GM23338 (cell line): ENCODE data around the gene IGF2BP1. TPM values are rescaled to one million over a fixed set of nuclear protein-coding genes. Genes with fewer than 3 reads are reported as not detected.
A peak's percentile ranks its signal among the peaks of the same experiment; 100 is the strongest.

Experiments used
- ATAC-seq: fragments of 200-7000 bp; cut with Tn5 transposase; 3 replicates; pipeline ENCODE4 v1.9.1; 2020
- DNase-seq: peaks from one replicate; pipeline ENCODE4 v3.0.0-alpha.2; 2015; ENCODE audit warnings: low spot score
- H2AFZ ChIP-seq: fragments of 200-600 bp; sonication (generic); 2 replicates; pipeline ENCODE4 v1.8.0; 2016; ENCODE audit warnings: antibody characterized with exemption, mild to moderate bottlenecking, moderate library complexity
- H3F3A ChIP-seq: fragments of 200-600 bp; sonication (generic); replicated peaks from 2 replicates; pipeline ENCODE4 v1.8.0; 2017; ENCODE audit warnings: antibody characterized with exemption, mixed run types, low read depth
- H3K27ac ChIP-seq: fragments of 200-600 bp; sonication (generic); 2 replicates; pipeline ENCODE4 v1.6.1; 2016; ENCODE audit warnings: low read depth
- H3K27me3 ChIP-seq: fragments of 200-600 bp; sonication (generic); 2 replicates; pipeline ENCODE4 v1.8.0; 2016; ENCODE audit warnings: mild to moderate bottlenecking, mixed run types, moderate library complexity; ENCODE audit not compliant: insufficient read depth
- H3K36me3 ChIP-seq: fragments of 200-600 bp; sonication (generic); 2 replicates; pipeline ENCODE4 v1.8.0; 2016; ENCODE audit warnings: mild to moderate bottlenecking; ENCODE audit not compliant: insufficient read depth
- H3K4me1 ChIP-seq: fragments of 200-600 bp; sonication (generic); 2 replicates; pipeline ENCODE4 v1.8.0; 2016; ENCODE audit warnings: mild to moderate bottlenecking, moderate library complexity; ENCODE audit not compliant: insufficient read depth
- H3K4me2 ChIP-seq: fragments of 200-600 bp; sonication (generic); 2 replicates; pipeline ENCODE4 v1.7.1; 2017; ENCODE audit warnings: mixed run types
- H3K4me3 ChIP-seq: fragments of 200-600 bp; sonication (generic); 2 replicates; pipeline ENCODE4 v1.6.1; 2016; ENCODE audit warnings: mixed run types
- H3K79me2 ChIP-seq: fragments of 200-600 bp; sonication (generic); replicated peaks from 2 replicates; pipeline ENCODE4 v1.8.0; 2017; ENCODE audit warnings: mild to moderate bottlenecking; ENCODE audit not compliant: insufficient read depth
- H3K9me2 ChIP-seq: fragments of 200-600 bp; sonication (generic); 2 replicates; pipeline ENCODE4 v1.8.0; 2017; ENCODE audit not compliant: insufficient read depth
- H4K20me1 ChIP-seq: fragments of 200-600 bp; sonication (generic); replicated peaks from 2 replicates; pipeline ENCODE4 v1.8.0; 2017; ENCODE audit warnings: mild to moderate bottlenecking; ENCODE audit not compliant: insufficient read depth
- H3K27ac Mint-ChIP-seq: 2 replicates; pipeline ENCODE4 v1.8.0; 2020; ENCODE audit warnings: inconsistent platforms, mild to moderate bottlenecking, moderate library complexity, mixed read lengths
- H3K27me3 Mint-ChIP-seq: 3 replicates; pipeline ENCODE4 v1.8.0; 2022; ENCODE audit warnings: low read depth, mild to moderate bottlenecking, moderate library complexity, mixed read lengths, inconsistent platforms; ENCODE audit not compliant: insufficient read depth, poor library complexity
- H3K36me3 Mint-ChIP-seq: 3 replicates; pipeline ENCODE4 v1.8.0; 2021; ENCODE audit warnings: low read depth, mild to moderate bottlenecking, inconsistent platforms, moderate library complexity, mixed read lengths
- H3K4me1 Mint-ChIP-seq: 3 replicates; pipeline ENCODE4 v1.8.0; 2020; ENCODE audit warnings: mild to moderate bottlenecking, inconsistent platforms, mixed read lengths
- H3K4me3 Mint-ChIP-seq: 3 replicates; pipeline ENCODE4 v1.8.0; 2021; ENCODE audit warnings: moderate library complexity, mild to moderate bottlenecking, inconsistent platforms, mixed read lengths
- H3K9me3 Mint-ChIP-seq: 3 replicates; pipeline ENCODE4 v1.8.0; 2020; ENCODE audit warnings: moderate library complexity, mild to moderate bottlenecking, inconsistent platforms, mixed read lengths
- CREB1 ChIP-seq: fragments of 250-450 bp; sonication (Bioruptor Pico); IDR thresholded peaks from 2 replicates; pipeline ENCODE4 v1.5.0; 2020; ENCODE audit warnings: low read depth, mild to moderate bottlenecking, moderate library complexity
- EZH2 ChIP-seq: fragments of 200-600 bp; sonication (generic); IDR thresholded peaks from one replicate; pipeline ENCODE4 v1.8.0; 2017; ENCODE audit warnings: antibody characterized with exemption, mild to moderate bottlenecking, low read depth; ENCODE audit not compliant: unreplicated experiment
- EZH2phosphoT487 ChIP-seq: fragments of 200-600 bp; sonication (generic); IDR thresholded peaks from one replicate; pipeline ENCODE4 v1.8.1; 2018; ENCODE audit warnings: antibody characterized with exemption; ENCODE audit not compliant: unreplicated experiment
- JUNB ChIP-seq: IDR thresholded peaks from one replicate; pipeline ENCODE4 v1.6.1; 2016; ENCODE audit warnings: antibody characterized with exemption; ENCODE audit not compliant: unreplicated experiment
- NANOG ChIP-seq: IDR thresholded peaks from 2 replicates; pipeline ENCODE4 v1.6.1; 2016; ENCODE audit warnings: antibody characterized with exemption, borderline replicate concordance
- POLR2AphosphoS5 ChIP-seq: IDR thresholded peaks from 2 replicates; pipeline ENCODE4 v1.6.1; 2016; ENCODE audit warnings: antibody characterized with exemption, low read depth
- STAT1 ChIP-seq: IDR thresholded peaks from one replicate; pipeline ENCODE4 v1.6.1; 2016; ENCODE audit warnings: antibody characterized with exemption; ENCODE audit not compliant: unreplicated experiment
- ZNF114 ChIP-seq: fragments of 250-450 bp; sonication (Bioruptor Pico); IDR thresholded peaks from 2 replicates; pipeline ENCODE4 v1.5.0; 2020; ENCODE audit warnings: mild to moderate bottlenecking, moderate library complexity
- ZNF331 ChIP-seq: fragments of 250-450 bp; sonication (Bioruptor Pico); IDR thresholded peaks from 2 replicates; pipeline ENCODE4 v1.5.0; 2020; ENCODE audit warnings: low read depth, mild to moderate bottlenecking, moderate library complexity
- polyA plus RNA-seq: library from polyadenylated mRNA; unstranded; fragments of >200 nt; fragmentation: Nextera tagmentation; extraction: Ambion mirVana; gene quantifications from 2 replicates; pipeline ENCODE4 v1.2.1, GENCODE V29; 2016
- total RNA-seq: library from RNA; depleted of rRNA; stranded (reverse); fragments of >200 nt; shearing (Covaris generic); gene quantifications from 2 replicates; pipeline ENCODE4 v1.2.3, GENCODE V29; 2014
- TF ChIP-seq, protein P1 (sequence below), 2 experiments: fragments of 200-600 bp in 1 of 2; sonication (generic) in 1 of 2; conservative IDR thresholded peaks; 2 replicates each; pipeline versions ENCODE4 v1.5.1 to v1.6.1; 2016 to 2017; ENCODE audit warnings: antibody characterized with exemption in 2 of 2, low read depth in 2 of 2, mild to moderate bottlenecking in 2 of 2, moderate library complexity in 1 of 2
- TF ChIP-seq, protein P2 (sequence below): IDR thresholded peaks from 2 replicates; pipeline ENCODE4 v1.6.1; 2016; ENCODE audit warnings: antibody characterized with exemption
- TF ChIP-seq, protein P3 (sequence below): IDR thresholded peaks from one replicate; pipeline ENCODE4 v1.6.1; 2018; ENCODE audit warnings: antibody characterized with exemption; ENCODE audit not compliant: unreplicated experiment
- TF ChIP-seq, protein P4 (sequence below): fragments of 250-450 bp; sonication (Bioruptor Pico); IDR thresholded peaks from 2 replicates; pipeline ENCODE4 v1.5.0; 2020; ENCODE audit warnings: mild to moderate bottlenecking, moderate library complexity

The IGF2BP1 gene
- total and polyA plus RNA-seq, 2 experiments from 2014 or later: 68.6 to 249 TPM

DNA sequence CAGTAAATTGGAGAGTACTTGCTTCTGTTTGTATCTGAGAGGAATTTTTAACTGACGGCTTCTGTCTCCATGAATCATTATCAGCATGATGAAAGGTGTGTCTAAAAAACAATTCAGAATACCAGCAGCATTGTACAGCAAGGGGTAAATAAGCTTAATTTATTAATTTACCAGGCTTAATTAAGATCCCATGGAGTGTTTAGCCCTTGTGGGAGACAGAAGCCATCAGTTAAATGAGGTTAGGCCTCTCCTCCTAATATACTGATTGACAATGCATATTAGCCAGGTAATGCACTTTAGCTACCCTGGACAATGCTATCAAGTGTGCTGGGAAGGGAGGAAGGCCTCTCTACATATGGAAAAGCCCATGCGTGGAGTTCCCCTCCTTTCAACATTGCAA, 53.4 kb downstream of the IGF2BP1 start:
- Histone ChIP-seq H3K79me2 (no peaks in the 10 kb centered on the region), H3K4me1 (peaks cover 48% of the 10 kb centered on the region), H3F3A (peaks cover 41% of the 10 kb centered on the region), H3K4me3 (no peak overlapping the region), H3K36me3 (peaks cover 81% of the 10 kb centered on the region), H3K27me3 (no peaks in the 10 kb centered on the region), H2AFZ (no peak overlapping the region), H3K27ac (peak overlapping the region; percentile 78; the same call in 1 of the 2 replicates), H3K9me2 (no peaks in the 10 kb centered on the region), H4K20me1 (peaks cover 57% of the 10 kb centered on the region), H3K4me2 (no peak overlapping the region)
- H3K27ac Mint-ChIP-seq: no peak overlapping the region
- H3K4me1 Mint-ChIP-seq: peaks cover 43% of the 10 kb centered on the region
- H3K36me3 Mint-ChIP-seq: peaks cover 91% of the 10 kb centered on the region
- H3K4me3 Mint-ChIP-seq: no peak overlapping the region
- H3K27me3 Mint-ChIP-seq: peaks cover 11% of the 10 kb centered on the region
- no peaks in the 10 kb centered on the region for H3K9me3 Mint-ChIP-seq
- DNase-seq (no peak), ATAC-seq (no peak)
- TF ChIP-seq, protein P1, sequence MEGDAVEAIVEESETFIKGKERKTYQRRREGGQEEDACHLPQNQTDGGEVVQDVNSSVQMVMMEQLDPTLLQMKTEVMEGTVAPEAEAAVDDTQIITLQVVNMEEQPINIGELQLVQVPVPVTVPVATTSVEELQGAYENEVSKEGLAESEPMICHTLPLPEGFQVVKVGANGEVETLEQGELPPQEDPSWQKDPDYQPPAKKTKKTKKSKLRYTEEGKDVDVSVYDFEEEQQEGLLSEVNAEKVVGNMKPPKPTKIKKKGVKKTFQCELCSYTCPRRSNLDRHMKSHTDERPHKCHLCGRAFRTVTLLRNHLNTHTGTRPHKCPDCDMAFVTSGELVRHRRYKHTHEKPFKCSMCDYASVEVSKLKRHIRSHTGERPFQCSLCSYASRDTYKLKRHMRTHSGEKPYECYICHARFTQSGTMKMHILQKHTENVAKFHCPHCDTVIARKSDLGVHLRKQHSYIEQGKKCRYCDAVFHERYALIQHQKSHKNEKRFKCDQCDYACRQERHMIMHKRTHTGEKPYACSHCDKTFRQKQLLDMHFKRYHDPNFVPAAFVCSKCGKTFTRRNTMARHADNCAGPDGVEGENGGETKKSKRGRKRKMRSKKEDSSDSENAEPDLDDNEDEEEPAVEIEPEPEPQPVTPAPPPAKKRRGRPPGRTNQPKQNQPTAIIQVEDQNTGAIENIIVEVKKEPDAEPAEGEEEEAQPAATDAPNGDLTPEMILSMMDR (conservative IDR thresholded peaks at IDR 0.05; ENCODE audit: low read depth in 2 of 2): no peak
- TF ChIP-seq STAT1 (no peak), ZNF114 (CRISPR knock-in tag) (no peak), EZH2phosphoT487 (no peak), NANOG (no peak), JUNB (no peak), CREB1 (CRISPR knock-in tag) (no peak), EZH2 (no peak), POLR2AphosphoS5 (no peak), ZNF331 (CRISPR knock-in tag) (no peak)
- TF ChIP-seq, protein P2, sequence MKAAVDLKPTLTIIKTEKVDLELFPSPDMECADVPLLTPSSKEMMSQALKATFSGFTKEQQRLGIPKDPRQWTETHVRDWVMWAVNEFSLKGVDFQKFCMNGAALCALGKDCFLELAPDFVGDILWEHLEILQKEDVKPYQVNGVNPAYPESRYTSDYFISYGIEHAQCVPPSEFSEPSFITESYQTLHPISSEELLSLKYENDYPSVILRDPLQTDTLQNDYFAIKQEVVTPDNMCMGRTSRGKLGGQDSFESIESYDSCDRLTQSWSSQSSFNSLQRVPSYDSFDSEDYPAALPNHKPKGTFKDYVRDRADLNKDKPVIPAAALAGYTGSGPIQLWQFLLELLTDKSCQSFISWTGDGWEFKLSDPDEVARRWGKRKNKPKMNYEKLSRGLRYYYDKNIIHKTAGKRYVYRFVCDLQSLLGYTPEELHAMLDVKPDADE: no peak
- TF ChIP-seq, protein P3, sequence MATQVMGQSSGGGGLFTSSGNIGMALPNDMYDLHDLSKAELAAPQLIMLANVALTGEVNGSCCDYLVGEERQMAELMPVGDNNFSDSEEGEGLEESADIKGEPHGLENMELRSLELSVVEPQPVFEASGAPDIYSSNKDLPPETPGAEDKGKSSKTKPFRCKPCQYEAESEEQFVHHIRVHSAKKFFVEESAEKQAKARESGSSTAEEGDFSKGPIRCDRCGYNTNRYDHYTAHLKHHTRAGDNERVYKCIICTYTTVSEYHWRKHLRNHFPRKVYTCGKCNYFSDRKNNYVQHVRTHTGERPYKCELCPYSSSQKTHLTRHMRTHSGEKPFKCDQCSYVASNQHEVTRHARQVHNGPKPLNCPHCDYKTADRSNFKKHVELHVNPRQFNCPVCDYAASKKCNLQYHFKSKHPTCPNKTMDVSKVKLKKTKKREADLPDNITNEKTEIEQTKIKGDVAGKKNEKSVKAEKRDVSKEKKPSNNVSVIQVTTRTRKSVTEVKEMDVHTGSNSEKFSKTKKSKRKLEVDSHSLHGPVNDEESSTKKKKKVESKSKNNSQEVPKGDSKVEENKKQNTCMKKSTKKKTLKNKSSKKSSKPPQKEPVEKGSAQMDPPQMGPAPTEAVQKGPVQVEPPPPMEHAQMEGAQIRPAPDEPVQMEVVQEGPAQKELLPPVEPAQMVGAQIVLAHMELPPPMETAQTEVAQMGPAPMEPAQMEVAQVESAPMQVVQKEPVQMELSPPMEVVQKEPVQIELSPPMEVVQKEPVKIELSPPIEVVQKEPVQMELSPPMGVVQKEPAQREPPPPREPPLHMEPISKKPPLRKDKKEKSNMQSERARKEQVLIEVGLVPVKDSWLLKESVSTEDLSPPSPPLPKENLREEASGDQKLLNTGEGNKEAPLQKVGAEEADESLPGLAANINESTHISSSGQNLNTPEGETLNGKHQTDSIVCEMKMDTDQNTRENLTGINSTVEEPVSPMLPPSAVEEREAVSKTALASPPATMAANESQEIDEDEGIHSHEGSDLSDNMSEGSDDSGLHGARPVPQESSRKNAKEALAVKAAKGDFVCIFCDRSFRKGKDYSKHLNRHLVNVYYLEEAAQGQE: no peak
- TF ChIP-seq, protein P4, sequence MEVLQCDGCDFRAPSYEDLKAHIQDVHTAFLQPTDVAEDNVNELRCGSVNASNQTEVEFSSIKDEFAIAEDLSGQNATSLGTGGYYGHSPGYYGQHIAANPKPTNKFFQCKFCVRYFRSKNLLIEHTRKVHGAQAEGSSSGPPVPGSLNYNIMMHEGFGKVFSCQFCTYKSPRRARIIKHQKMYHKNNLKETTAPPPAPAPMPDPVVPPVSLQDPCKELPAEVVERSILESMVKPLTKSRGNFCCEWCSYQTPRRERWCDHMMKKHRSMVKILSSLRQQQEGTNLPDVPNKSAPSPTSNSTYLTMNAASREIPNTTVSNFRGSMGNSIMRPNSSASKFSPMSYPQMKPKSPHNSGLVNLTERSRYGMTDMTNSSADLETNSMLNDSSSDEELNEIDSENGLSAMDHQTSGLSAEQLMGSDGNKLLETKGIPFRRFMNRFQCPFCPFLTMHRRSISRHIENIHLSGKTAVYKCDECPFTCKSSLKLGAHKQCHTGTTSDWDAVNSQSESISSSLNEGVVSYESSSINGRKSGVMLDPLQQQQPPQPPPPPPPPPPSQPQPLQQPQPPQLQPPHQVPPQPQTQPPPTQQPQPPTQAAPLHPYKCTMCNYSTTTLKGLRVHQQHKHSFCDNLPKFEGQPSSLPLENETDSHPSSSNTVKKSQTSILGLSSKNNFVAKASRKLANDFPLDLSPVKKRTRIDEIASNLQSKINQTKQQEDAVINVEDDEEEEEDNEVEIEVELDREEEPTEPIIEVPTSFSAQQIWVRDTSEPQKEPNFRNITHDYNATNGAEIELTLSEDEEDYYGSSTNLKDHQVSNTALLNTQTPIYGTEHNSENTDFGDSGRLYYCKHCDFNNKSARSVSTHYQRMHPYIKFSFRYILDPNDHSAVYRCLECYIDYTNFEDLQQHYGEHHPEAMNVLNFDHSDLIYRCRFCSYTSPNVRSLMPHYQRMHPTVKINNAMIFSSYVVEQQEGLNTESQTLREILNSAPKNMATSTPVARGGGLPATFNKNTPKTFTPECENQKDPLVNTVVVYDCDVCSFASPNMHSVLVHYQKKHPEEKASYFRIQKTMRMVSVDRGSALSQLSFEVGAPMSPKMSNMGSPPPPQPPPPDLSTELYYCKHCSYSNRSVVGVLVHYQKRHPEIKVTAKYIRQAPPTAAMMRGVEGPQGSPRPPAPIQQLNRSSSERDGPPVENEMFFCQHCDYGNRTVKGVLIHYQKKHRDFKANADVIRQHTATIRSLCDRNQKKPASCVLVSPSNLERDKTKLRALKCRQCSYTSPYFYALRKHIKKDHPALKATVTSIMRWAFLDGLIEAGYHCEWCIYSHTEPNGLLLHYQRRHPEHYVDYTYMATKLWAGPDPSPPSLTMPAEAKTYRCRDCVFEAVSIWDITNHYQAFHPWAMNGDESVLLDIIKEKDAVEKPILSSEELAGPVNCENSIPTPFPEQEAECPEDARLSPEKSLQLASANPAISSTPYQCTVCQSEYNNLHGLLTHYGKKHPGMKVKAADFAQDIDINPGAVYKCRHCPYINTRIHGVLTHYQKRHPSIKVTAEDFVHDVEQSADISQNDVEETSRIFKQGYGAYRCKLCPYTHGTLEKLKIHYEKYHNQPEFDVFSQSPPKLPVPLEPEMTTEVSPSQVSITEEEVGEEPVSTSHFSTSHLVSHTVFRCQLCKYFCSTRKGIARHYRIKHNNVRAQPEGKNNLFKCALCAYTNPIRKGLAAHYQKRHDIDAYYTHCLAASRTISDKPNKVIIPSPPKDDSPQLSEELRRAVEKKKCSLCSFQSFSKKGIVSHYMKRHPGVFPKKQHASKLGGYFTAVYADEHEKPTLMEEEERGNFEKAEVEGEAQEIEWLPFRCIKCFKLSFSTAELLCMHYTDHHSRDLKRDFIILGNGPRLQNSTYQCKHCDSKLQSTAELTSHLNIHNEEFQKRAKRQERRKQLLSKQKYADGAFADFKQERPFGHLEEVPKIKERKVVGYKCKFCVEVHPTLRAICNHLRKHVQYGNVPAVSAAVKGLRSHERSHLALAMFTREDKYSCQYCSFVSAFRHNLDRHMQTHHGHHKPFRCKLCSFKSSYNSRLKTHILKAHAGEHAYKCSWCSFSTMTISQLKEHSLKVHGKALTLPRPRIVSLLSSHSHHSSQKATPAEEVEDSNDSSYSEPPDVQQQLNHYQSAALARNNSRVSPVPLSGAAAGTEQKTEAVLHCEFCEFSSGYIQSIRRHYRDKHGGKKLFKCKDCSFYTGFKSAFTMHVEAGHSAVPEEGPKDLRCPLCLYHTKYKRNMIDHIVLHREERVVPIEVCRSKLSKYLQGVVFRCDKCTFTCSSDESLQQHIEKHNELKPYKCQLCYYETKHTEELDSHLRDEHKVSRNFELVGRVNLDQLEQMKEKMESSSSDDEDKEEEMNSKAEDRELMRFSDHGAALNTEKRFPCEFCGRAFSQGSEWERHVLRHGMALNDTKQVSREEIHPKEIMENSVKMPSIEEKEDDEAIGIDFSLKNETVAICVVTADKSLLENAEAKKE (CRISPR knock-in tag): no peak
